ENCODE data around the gene ERGIC1.

GRCh38 chr5:172837640-172838039 lies 3.6 kb downstream of the ERGIC1 start:
- TF ChIP-seq ZNF396 (CRISPR knock-in tag; IDR thresholded peaks at IDR 0.05; ENCODE audit: borderline replicate concordance) (no peak), CTCF (IDR thresholded peaks at IDR 0.05) (no peak), MLX (CRISPR knock-in tag; IDR thresholded peaks at IDR 0.05) (no peak), E2F1 (CRISPR knock-in tag; IDR thresholded peaks at IDR 0.05) (no peak), IRF1 (CRISPR knock-in tag; IDR thresholded peaks at IDR 0.05) (no peak), AFF4 (CRISPR knock-in tag; IDR thresholded peaks at IDR 0.05; ENCODE audit: borderline replicate concordance) (no peak)
